Stimulated activated CD4-positive, alpha-beta T cell treated with anti-CD3 and anti-CD28 coated beads, Interleukin-2, amount 100 ng/mL, for 48 hours (primary cell): ENCODE results near the gene ABCA3.
A peak's percentile ranks its signal among the peaks of the same experiment; 100 is the strongest.
"Not testable (repeated sequence)": the region's sequence is repeated elsewhere in the genome, so short reads cannot be mapped to it uniquely, and the experiment has no call there.

Experiments used
- DNase-seq, 2 donors: peaks; one replicate each; pipeline ENCODE4 v3.0.0-alpha.2; 2020

Gene ABCA3

DNA sequence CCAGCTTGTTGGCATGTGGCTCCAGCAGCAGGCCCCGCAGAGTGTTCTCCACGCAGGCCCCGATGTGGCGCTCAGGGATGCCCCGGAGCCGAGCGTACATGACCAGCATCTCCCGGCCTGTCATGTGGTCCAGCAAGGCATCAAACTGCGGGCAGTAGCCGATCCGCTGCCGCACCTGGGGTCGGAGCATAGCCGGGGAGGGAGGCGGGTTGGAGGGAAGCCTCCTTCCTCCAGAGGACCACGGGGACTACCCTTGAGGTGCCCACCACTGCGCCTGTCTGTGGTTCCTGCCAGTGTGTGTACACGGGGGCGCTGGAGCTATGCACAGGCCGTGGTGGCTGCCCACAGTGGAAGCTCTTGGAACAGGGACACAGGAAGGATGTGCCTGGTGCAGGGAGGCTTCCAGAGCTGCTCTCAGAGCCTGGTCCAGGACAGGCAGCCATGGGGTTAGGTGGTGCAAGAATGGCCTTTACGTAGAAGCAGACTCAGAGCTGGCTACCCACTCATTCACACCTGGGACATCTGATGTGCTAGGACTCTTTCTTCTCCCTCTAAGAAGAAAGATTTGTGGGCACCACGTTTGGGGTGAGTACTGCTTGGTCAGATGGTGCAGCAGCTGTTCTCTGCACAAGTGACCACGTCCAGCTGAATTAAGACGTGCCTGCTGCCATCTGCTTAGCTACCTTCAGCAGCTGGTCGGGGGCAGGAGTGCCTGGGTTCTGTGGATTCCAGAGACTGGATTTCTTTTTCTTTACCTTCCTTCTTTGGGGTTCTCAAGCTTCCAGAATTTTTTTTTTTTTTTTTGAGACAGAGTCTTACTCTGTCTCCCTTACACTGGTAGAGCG is 61.4 kb downstream of the ABCA3 start:
- no peak for DNase-seq

GRCh38 chr16:2278272-2278608 is 62.3 kb downstream of the ABCA3 start:
- DNase-seq, result no peak

- DNase-seq, result no peak
Observed at GRCh38 chr16:2277466-2278271, 62.9 kb downstream of the ABCA3 start.

- DNase-seq, result no peak
Observed at GRCh38 chr16:2276368-2277195, 63.9 kb downstream of the ABCA3 start.

- no peak for DNase-seq
Observed at GRCh38 chr16:2275476-2276367, 64.8 kb downstream of the ABCA3 start.

GRCh38 chr16:2273931-2274330 is 66.6 kb downstream of the ABCA3 start:
- no peak for DNase-seq

- no peak for DNase-seq
Observed at GRCh38 chr16:2273484-2273883, 67.0 kb downstream of the ABCA3 start.

GRCh38 chr16:2271848-2272461 is 68.6 kb downstream of the ABCA3 start:
- DNase-seq, result no peak

DNA sequence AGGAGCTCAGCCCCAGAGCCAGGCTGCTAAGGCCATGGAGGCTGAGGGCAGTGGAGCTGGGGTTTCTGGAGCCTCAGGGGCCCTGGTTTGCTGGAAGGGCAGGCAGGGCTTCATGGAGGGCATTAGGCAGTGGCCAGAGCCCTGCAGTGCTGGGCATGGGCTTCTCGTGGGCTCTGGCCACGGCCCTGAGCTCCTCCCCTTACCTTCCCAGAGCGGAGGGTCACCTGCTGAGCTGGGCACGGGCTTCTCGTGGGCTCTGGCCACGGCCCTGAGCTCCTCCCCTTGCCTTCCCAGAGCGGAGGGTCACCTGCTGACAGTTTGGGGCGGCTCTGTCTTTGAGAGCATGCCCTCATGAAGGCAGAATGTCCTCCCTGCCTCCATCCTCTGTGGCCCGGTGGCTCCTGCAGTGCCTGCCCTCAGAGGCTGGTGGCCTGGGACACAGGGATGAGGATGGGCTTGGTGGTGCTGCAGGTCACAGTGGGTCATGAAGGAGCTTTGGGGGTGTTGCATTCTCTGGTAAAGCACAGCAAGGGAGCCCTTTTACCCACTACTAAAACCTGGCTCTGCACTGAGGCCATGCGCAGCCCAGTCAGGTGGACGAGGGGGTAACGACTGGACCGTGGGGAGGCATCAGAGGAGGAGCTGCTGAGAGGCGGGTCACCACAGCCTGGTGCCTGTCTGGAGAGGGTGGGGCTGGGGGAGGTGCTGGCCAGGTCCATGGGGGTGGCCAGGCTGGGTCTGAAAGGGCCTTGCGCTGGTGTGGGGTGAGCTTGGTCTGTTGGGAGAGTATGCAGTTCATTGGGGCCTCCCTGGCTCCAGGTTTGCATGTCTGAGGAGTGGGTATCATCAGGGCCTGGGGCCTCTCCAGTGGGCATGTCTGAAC is 69.7 kb downstream of the ABCA3 start:
- no peak for DNase-seq

DNA sequence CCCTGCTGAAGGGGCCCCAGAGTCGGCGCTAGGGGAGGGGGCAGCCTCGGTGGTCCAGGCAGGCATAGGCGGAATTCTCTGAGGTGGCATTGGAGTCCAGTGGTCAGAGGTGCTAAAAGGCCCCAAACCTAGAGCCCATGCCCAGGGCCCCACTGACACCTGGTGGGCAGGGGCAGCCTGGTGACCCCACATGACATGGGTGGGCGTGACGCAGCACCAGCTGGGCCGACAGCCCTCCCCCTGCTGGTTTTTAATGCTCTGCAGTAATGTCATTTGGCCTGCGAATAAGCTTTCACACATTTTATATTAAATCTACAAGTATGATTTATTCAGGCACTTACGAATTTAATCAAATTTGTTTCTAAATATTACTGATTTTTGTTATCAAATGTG is 70.5 kb downstream of the ABCA3 start:
- DNase-seq, result no peak

DNA sequence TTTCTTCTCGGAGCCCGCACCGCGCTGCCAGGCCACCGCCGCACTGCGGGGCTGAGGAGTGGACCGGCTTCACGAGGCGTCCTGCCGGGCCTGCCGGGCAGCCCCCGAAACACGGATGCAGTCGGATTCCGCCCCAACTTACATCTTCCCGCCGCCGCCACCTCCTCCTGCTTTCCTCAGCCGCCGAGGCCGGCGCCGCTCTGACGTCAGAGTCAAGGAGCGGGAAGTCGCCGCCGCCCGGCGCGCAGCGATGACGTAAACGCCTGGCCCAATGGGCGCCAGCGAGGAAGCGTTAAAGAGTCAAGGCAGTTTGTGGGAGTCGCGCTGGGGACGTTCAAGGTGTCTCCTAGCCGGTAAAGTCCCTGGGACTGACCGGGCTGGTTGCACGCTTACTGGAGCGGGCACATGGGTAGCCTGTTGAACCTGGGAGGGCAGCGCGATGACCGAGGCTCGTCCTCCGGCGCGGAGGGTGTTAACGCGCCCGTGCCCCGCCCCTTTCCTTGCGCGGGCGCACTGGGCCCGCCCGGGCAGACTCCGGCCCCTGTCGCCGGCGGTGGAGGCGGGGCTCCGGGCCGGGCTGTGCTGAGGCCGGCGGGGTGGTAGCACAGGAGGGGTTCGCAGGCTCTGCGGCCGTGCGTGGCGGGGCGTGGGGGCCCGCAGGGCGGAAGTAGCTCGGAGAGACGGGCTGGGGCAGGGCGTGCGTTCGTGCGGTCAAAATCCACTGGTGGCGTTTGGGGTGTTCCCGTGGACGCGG is 72.4 kb downstream of the ABCA3 start, which contains the start of gene RNPS1:
Gene RNPS1, minus strand, starts transcription at position 214 of the 754 bp plus-strand sequence. CDS start 3,483 bp downstream, outside the sequence.
- DNase-seq, result peak; percentile 97 to 98

DNA sequence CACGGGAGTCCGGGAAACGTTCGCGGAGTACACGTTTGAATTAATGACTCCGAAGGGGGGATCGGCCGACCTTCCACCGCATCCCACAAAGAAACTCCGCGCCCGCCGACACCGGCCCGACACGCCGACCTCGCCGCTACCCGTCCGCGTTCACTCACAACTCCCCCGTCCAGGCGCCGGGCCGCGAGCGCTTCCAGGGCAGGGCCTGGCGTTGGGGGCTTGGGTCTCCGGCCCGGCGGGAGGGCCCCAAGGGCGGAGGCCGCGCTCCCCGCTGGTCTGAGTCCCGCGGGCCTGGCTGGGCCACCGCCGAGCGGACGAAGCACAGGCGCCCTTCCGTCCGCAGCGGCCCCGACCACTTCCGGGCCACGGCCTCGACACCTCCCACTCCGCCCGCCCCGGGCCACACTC is 73.0 kb downstream of the ABCA3 start:
- not testable (repeated sequence) for DNase-seq

GRCh38 chr16:2266887-2267286 is 73.6 kb downstream of the ABCA3 start:
- not testable (repeated sequence) for DNase-seq

GRCh38 chr16:2263026-2263425 is 77.5 kb downstream of the ABCA3 start:
- DNase-seq, result not testable (repeated sequence)

GRCh38 chr16:2260250-2260649 is 80.3 kb downstream of the ABCA3 start:
- no peak for DNase-seq

- not testable (repeated sequence) for DNase-seq
Observed at GRCh38 chr16:2258530-2258929, 82.0 kb downstream of the ABCA3 start.

GRCh38 chr16:2257726-2258125 is 82.8 kb downstream of the ABCA3 start:
- DNase-seq, result no peak

GRCh38 chr16:2256531-2257140 is 83.9 kb downstream of the ABCA3 start:
- DNase-seq, result no peak

GRCh38 chr16:2253293-2253692 is 87.2 kb downstream of the ABCA3 start:
- no peak for DNase-seq
